ENCODE measurements around the gene TRERF1. TPM values are rescaled to one million over a fixed set of nuclear protein-coding genes. Genes with fewer than 3 reads are reported as not detected.

TRERF1 gene
- total RNA-seq, 1 donor from 2014 or later = 20.6 TPM

DNA sequence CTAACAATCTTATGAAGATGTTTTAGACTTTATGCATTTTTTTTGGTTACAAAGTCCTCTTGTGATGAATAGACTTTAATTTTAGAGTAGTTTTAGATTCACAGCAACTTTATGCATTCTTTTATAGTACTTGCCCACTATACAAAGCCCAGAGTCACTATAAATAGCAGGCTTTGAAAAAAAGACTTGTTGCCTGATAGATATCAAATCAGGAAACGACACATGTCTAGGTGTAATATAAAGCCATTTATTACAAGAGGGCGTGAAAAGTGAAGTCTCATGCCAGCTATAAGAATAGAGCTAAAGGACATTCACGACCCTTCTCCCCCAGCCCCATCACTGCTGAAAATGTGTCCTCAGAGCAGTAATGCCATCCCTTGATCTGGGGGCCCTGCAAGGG, 156.0 kb downstream of the TRERF1 start:
- no peaks in the 10 kb centered on the region for H3K9me3 ChIP-seq
- no peak for DNase-seq (ENCODE audit: extremely low spot score in 2 of 2)
- no peak overlapping the region for H3K27ac ChIP-seq
- intact Hi-C loops (cut with DNase I) = no loop called here
- H3K36me3 ChIP-seq = no peaks in the 10 kb centered on the region
- TF ChIP-seq POLR2A (IDR thresholded peaks at IDR 0.05) (no peak), POLR2AphosphoS5 (IDR thresholded peaks at IDR 0.05; ENCODE audit: insufficient read depth in 1 of 2, low read depth in 1 of 2) (no peak)
- TF ChIP-seq, protein P1, sequence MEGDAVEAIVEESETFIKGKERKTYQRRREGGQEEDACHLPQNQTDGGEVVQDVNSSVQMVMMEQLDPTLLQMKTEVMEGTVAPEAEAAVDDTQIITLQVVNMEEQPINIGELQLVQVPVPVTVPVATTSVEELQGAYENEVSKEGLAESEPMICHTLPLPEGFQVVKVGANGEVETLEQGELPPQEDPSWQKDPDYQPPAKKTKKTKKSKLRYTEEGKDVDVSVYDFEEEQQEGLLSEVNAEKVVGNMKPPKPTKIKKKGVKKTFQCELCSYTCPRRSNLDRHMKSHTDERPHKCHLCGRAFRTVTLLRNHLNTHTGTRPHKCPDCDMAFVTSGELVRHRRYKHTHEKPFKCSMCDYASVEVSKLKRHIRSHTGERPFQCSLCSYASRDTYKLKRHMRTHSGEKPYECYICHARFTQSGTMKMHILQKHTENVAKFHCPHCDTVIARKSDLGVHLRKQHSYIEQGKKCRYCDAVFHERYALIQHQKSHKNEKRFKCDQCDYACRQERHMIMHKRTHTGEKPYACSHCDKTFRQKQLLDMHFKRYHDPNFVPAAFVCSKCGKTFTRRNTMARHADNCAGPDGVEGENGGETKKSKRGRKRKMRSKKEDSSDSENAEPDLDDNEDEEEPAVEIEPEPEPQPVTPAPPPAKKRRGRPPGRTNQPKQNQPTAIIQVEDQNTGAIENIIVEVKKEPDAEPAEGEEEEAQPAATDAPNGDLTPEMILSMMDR (IDR thresholded peaks at IDR 0.05) = no peak
- no peaks in the 10 kb centered on the region for H3K27me3 ChIP-seq
- H3K4me1 ChIP-seq = peaks cover 33% of the 10 kb centered on the region
- H3K4me3 ChIP-seq = no peak overlapping the region

DNA sequence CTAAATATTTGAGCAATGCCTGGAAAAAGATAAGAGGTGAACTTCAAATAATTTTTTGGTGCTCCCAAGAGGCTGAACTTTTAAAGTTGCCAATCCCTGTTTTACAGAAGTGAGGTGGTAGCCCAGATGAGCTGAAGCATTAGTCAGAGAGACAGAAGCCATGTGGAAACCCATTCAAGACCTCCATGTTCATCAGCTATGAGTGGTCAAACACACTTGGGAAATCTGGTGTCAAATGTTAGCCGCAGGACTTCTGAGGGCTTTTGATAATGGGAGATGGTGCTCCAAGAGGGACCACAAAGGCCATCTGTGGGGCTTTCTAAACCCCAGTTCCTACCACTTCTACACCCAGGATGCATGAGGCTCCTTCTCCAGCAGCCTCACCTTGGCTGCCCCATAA, 156.5 kb downstream of the TRERF1 start:
- Histone ChIP-seq H3K4me3 (no peak overlapping the region), H3K27ac (no peak overlapping the region), H3K36me3 (no peaks in the 10 kb centered on the region), H3K9me3 (no peaks in the 10 kb centered on the region), H3K4me1 (peaks cover 33% of the 10 kb centered on the region), H3K27me3 (no peaks in the 10 kb centered on the region)
- no peak for DNase-seq (ENCODE audit: extremely low spot score in 2 of 2)
- intact Hi-C loops (cut with DNase I) = no loop called here
- TF ChIP-seq POLR2AphosphoS5 (IDR thresholded peaks at IDR 0.05; ENCODE audit: insufficient read depth in 1 of 2, low read depth in 1 of 2) (no peak), POLR2A (IDR thresholded peaks at IDR 0.05) (no peak)
- TF ChIP-seq, protein P1 (IDR thresholded peaks at IDR 0.05) = no peak

DNA sequence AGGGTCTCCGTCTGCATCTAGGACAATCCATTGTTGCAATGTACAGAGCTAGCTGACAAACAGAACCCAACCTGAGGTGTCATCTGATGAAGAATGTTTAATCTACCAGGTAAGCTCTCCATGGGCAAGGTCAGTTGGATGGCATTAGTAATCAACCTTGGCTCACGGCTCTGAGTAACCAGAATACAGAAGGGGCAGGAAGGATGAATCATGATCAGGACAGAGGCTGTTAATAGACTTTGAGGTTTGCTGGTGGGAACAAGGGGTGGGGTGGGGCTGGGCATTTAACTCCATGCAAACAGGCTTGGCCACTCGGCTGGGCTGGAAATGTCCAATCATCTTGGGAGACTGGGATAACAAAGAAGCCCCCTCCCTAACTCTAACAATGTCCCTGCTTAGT, 157.0 kb downstream of the TRERF1 start:
- Histone ChIP-seq H3K4me1 (peaks cover 33% of the 10 kb centered on the region), H3K27ac (no peak overlapping the region), H3K4me3 (no peak overlapping the region), H3K36me3 (no peaks in the 10 kb centered on the region), H3K27me3 (no peaks in the 10 kb centered on the region), H3K9me3 (no peaks in the 10 kb centered on the region)
- TF ChIP-seq, protein P1 (IDR thresholded peaks at IDR 0.05) = no peak
- TF ChIP-seq POLR2AphosphoS5 (IDR thresholded peaks at IDR 0.05; ENCODE audit: insufficient read depth in 1 of 2, low read depth in 1 of 2) (no peak), POLR2A (IDR thresholded peaks at IDR 0.05) (no peak)
- intact Hi-C loops (cut with DNase I) = no loop called here
- DNase-seq (ENCODE audit: extremely low spot score in 2 of 2) = no peak

DNA sequence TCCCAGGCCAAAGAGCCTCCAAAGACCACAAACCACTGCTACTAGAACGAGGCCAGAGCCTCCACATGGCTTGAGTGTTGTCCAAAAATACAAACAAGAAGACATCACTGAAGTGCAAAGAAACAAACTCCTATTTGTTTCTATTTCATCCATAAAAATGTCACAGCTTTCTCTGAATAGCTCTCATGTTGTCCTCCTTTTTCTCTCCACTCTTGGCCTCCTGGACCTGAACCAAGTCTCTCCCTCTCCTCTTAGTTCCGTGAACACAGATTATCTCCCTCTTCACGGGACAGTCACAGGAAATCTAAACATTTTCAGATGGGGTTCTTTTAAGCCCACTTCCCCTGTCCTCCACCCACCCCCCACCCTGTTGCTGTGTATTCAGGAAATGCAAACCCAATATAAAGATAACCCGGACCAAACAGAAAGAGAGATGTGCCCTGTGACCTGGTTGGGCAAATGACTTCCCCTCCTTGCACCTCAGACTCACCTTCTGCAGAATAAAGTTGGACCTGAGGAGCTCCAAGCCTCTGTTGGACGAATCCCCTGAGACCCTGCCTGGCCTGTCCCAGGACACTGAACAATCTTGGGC, 158.2 kb downstream of the TRERF1 start:
- H3K27me3 ChIP-seq = no peaks in the 10 kb centered on the region
- peaks cover 33% of the 10 kb centered on the region for H3K4me1 ChIP-seq
- no peaks in the 10 kb centered on the region for H3K9me3 ChIP-seq
- H3K36me3 ChIP-seq = no peaks in the 10 kb centered on the region
- no peak for TF ChIP-seq POLR2A (IDR thresholded peaks at IDR 0.05)
- TF ChIP-seq POLR2AphosphoS5 (IDR thresholded peaks at IDR 0.05; ENCODE audit: insufficient read depth in 1 of 2, low read depth in 1 of 2) = no peak
- TF ChIP-seq, protein P1 (IDR thresholded peaks at IDR 0.05) = no peak
- H3K27ac ChIP-seq = no peak overlapping the region
- no peak overlapping the region for H3K4me3 ChIP-seq
- intact Hi-C loops (cut with DNase I) = no loop called here
- no peak for DNase-seq (ENCODE audit: extremely low spot score in 2 of 2)

DNA sequence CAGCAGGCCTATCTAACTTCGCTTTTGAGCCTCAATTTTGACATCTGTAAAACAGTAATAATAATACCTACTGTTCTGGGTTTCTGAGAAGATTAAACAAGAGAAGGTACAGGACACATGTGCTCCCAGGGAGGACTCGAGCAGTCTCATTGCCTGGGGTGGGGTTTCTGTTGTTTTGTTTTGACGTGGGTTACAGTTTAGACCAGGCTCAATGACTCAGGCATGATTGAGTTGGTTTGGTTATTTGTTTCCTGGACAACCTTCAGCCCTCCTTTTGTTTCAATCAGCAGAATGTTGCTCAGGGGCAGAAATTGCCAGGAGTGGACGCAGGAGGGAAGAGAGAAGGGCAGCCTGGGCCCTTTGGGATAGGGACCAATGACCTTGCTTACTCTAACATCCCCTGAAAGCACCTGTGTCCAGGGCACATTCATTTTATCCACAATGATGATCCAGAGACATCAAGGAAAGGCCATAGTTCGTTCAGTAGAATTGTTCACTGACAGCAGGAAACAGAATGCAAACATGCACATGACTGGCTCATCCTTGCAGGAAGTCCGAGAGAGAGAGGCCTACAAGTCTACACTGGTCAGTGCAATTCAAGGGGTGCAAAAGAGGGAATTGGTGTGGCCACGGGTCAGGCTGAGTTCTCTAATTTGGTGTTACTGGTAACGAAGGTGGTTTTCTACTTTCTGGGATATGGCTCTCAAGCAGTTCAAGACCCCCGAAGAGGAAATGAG, 159.6 kb downstream of the TRERF1 start:
- Histone ChIP-seq H3K36me3 (no peaks in the 10 kb centered on the region), H3K4me1 (peaks cover 33% of the 10 kb centered on the region), H3K27me3 (no peaks in the 10 kb centered on the region), H3K9me3 (no peaks in the 10 kb centered on the region), H3K27ac (no peak overlapping the region), H3K4me3 (no peak overlapping the region)
- TF ChIP-seq POLR2A (IDR thresholded peaks at IDR 0.05) (no peak), POLR2AphosphoS5 (IDR thresholded peaks at IDR 0.05; ENCODE audit: insufficient read depth in 1 of 2, low read depth in 1 of 2) (no peak)
- TF ChIP-seq, protein P1 (IDR thresholded peaks at IDR 0.05) = no peak
- intact Hi-C loops (cut with DNase I) = no loop called here
- no peak for DNase-seq (ENCODE audit: extremely low spot score in 2 of 2)
